ENCODE results near the gene PTPRN2. TPM values are rescaled to one million over a fixed set of nuclear protein-coding genes. Genes with fewer than 3 reads are reported as not detected.

The PTPRN2 gene
- total and polyA plus RNA-seq, 8 donors, result 4.9 to 136 (median 46.8) TPM

GRCh38 chr7:158262284-158263109 is 325.1 kb downstream of the PTPRN2 start:
- no peak overlapping the region for H3K4me3 ChIP-seq
- peaks cover 0 to 3% (median 0%) of the 10 kb centered on the region in 4 donors for H3K9me3 ChIP-seq
- peaks cover 0 to 9% (median 1%) of the 10 kb centered on the region in 4 donors for H3K4me1 ChIP-seq
- no peaks in the 10 kb centered on the region for H3K27me3 ChIP-seq
- H3K27ac ChIP-seq, result no peak overlapping the region
- H3K36me3 ChIP-seq, result no peaks in the 10 kb centered on the region
- 75 to 100% (median 98%) methylated on average over 5 of the region's 5 CpGs for WGBS, 5 donors
- no peak for DNase-seq
- intact Hi-C loops (cut with DNase I; ENCODE audit: low total_unique reads), result no loop called here
- TF ChIP-seq POLR2AphosphoS5 (IDR thresholded peaks at IDR 0.05) (no peak), CTCF (IDR thresholded peaks at IDR 0.05) (no peak), POLR2A (IDR thresholded peaks at IDR 0.05) (peak in 1 of 4 donors; percentile 54), EP300 (IDR thresholded peaks at IDR 0.05) (no peak)

- DNase-seq, result no peak
- H3K27me3 ChIP-seq, result no peaks in the 10 kb centered on the region
Observed at GRCh38 chr7:158261362-158262235, 326.0 kb downstream of the PTPRN2 start.

GRCh38 chr7:158260567-158261361 is 326.9 kb downstream of the PTPRN2 start:
- H3K27ac ChIP-seq, result no peak overlapping the region
- TF ChIP-seq CTCF (IDR thresholded peaks at IDR 0.05), result no peak
- no peak for TF ChIP-seq EP300 (IDR thresholded peaks at IDR 0.05)
- TF ChIP-seq POLR2A (IDR thresholded peaks at IDR 0.05), result no peak
- no peak for TF ChIP-seq POLR2AphosphoS5 (IDR thresholded peaks at IDR 0.05)
- no peak overlapping the region for H3K4me3 ChIP-seq
- no peak for DNase-seq
- peaks cover 0 to 3% (median 0%) of the 10 kb centered on the region in 4 donors for H3K9me3 ChIP-seq
- H3K27me3 ChIP-seq, result no peaks in the 10 kb centered on the region
- H3K4me1 ChIP-seq, result no peaks in the 10 kb centered on the region
- 80 to 91% (median 84%) methylated on average over 20 of the region's 20 CpGs for WGBS, 5 donors
- H3K36me3 ChIP-seq, result no peaks in the 10 kb centered on the region
- intact Hi-C loops (cut with DNase I; ENCODE audit: low total_unique reads), result no loop called here

More at GRCh38 chr7:158261362-158262235, 326.0 kb downstream of the PTPRN2 start:
- WGBS, 5 donors, result 82 to 92% (median 90%) methylated on average over 20 to 27 of the region's 27 CpGs
- intact Hi-C loops (cut with DNase I; ENCODE audit: low total_unique reads), result no loop called here
- TF ChIP-seq CTCF (IDR thresholded peaks at IDR 0.05) (no peak), POLR2A (IDR thresholded peaks at IDR 0.05) (no peak), EP300 (IDR thresholded peaks at IDR 0.05) (no peak), POLR2AphosphoS5 (IDR thresholded peaks at IDR 0.05) (no peak)
- H3K4me3 ChIP-seq, result no peak overlapping the region
- H3K4me1 ChIP-seq, result no peaks in the 10 kb centered on the region
- no peaks in the 10 kb centered on the region for H3K36me3 ChIP-seq
- no peak overlapping the region for H3K27ac ChIP-seq
- peaks cover 0 to 3% (median 0%) of the 10 kb centered on the region in 4 donors for H3K9me3 ChIP-seq
